IMR-90 (cell line): ENCODE data around the gene CELA2B. TPM values are rescaled to one million over a fixed set of nuclear protein-coding genes. Genes with fewer than 3 reads are reported as not detected.
"Not testable (repeated sequence)": the region's sequence is repeated elsewhere in the genome, so short reads cannot be mapped to it uniquely, and the experiment has no call there.

Experiments
- ATAC-seq: fragments of 200-7000 bp; cut with Tn5 transposase; 2 replicates; pipeline ENCODE4 v1.9.1; 2020; ENCODE audit warnings: low read depth, mild to moderate bottlenecking, moderate library complexity
- BruUV-seq: library from RNA; stranded (reverse); fragments of 400-500 nt; replicated peaks from 2 replicates; lab custom pipeline; 2021; lab: Mats Ljungman, UMichigan
- CTCF ChIA-PET: fragments of 300-600 bp; formaldehyde crosslinking; extraction: SDS; loops from one replicate; lab custom pipeline; 2021; ENCODE audit warnings: antibody characterized with exemption; lab: Yijun Ruan, JAX
- POLR2A ChIA-PET: fragments of 300-600 bp; sonication (Branson Sonifier 250); formaldehyde crosslinking; loops from one replicate; lab custom pipeline; 2022; ENCODE audit warnings: antibody characterized with exemption; ENCODE audit not compliant: unreplicated experiment; lab: Charles Lee
- DNase-seq: peaks from one replicate; pipeline ENCODE4 v3.0.0; 2013
- H2AFZ ChIP-seq: replicated peaks from 2 replicates; pipeline ENCODE3; 2013; ENCODE audit warnings: low read length, mild to moderate bottlenecking; ENCODE audit not compliant: poor library complexity
- H2AK5ac ChIP-seq: 2 replicates; pipeline ENCODE4 v1.6.1; 2013; ENCODE audit warnings: low read depth, low read length, inconsistent platforms
- H2AK9ac ChIP-seq: replicated peaks from 2 replicates; pipeline ENCODE3; 2013; ENCODE audit warnings: mild to moderate bottlenecking, low read depth, low read length, moderate library complexity; ENCODE audit not compliant: poor library complexity
- H2BK120ac ChIP-seq: 2 replicates; pipeline ENCODE4 v1.6.1; 2013; ENCODE audit warnings: low read depth, low read length, inconsistent platforms
- H2BK15ac ChIP-seq: 3 replicates; pipeline ENCODE4 v1.6.1; 2013; ENCODE audit warnings: low read depth, low read length, inconsistent platforms
- H2BK20ac ChIP-seq: 2 replicates; pipeline ENCODE4 v1.6.1; 2013; ENCODE audit warnings: low read depth, mild to moderate bottlenecking, inconsistent platforms, low read length, moderate library complexity
- H2BK5ac ChIP-seq: 2 replicates; pipeline ENCODE4 v1.6.1; 2013; ENCODE audit warnings: mild to moderate bottlenecking, low read depth, low read length, inconsistent platforms; ENCODE audit not compliant: poor library complexity, severe bottlenecking
- H3K14ac ChIP-seq: replicated peaks from 2 replicates; pipeline ENCODE4 v1.6.1; 2013; ENCODE audit warnings: low read depth, low read length, inconsistent platforms
- H3K18ac ChIP-seq: 2 replicates; pipeline ENCODE4 v1.6.1; 2013; ENCODE audit warnings: low read depth, low read length, control low read depth
- H3K23ac ChIP-seq: 2 replicates; pipeline ENCODE4 v1.6.1; 2013; ENCODE audit warnings: low read depth, low read length, inconsistent platforms
- H3K27ac ChIP-seq: 2 replicates; pipeline ENCODE4 v1.5.1; 2013; ENCODE audit warnings: mild to moderate bottlenecking, control low read depth, low read length; ENCODE audit not compliant: insufficient read depth
- H3K27me3 ChIP-seq: 2 replicates; pipeline ENCODE4 v1.6.1; 2013; ENCODE audit warnings: low read length; ENCODE audit not compliant: control insufficient read depth, insufficient read depth
- H3K36me3 ChIP-seq: 2 replicates; pipeline ENCODE4 v1.6.1; 2013; ENCODE audit warnings: low read length, mixed read lengths; ENCODE audit not compliant: control insufficient read depth, insufficient read depth
- H3K4ac ChIP-seq: 2 replicates; pipeline ENCODE4 v1.6.1; 2013; ENCODE audit warnings: low read depth, low read length, inconsistent platforms
- H3K4me1 ChIP-seq: 2 replicates; pipeline ENCODE4 v1.6.1; 2013; ENCODE audit warnings: low read length, mixed read lengths; ENCODE audit not compliant: control insufficient read depth, insufficient read depth
- H3K4me2 ChIP-seq: 2 replicates; pipeline ENCODE4 v1.6.1; 2013; ENCODE audit warnings: low read depth, mild to moderate bottlenecking, control low read depth, low read length, moderate library complexity
- H3K4me3 ChIP-seq: 2 replicates; pipeline ENCODE4 v1.5.1; 2013; ENCODE audit warnings: low read depth, mild to moderate bottlenecking, control low read depth, low read length, moderate library complexity; ENCODE audit not compliant: insufficient read depth
- H3K56ac ChIP-seq: 2 replicates; pipeline ENCODE4 v1.6.1; 2013; ENCODE audit warnings: low read length, inconsistent platforms; ENCODE audit not compliant: insufficient read depth; ENCODE audit errors: extremely low read depth
- H3K79me1 ChIP-seq, 2 experiments: 2 replicates each; pipeline ENCODE4 v1.6.1; 2013; ENCODE audit warnings: low read length in 2 of 2, inconsistent platforms in 1 of 2, low read depth in 1 of 2
- H3K9ac ChIP-seq: 2 replicates; pipeline ENCODE4 v1.6.1; 2013; ENCODE audit warnings: low read depth, low read length, control low read depth
- H3K9me1 ChIP-seq: 2 replicates; pipeline ENCODE4 v1.6.1; 2013; ENCODE audit warnings: low read length, inconsistent platforms; ENCODE audit not compliant: insufficient read depth
- H3K9me3 ChIP-seq: 2 replicates; pipeline ENCODE4 v1.6.1; 2013; ENCODE audit warnings: low read length; ENCODE audit not compliant: control insufficient read depth, insufficient read depth
- H4K20me1 ChIP-seq: 2 replicates; pipeline ENCODE4 v1.6.1; 2013; ENCODE audit warnings: low read length, inconsistent platforms; ENCODE audit not compliant: insufficient read depth
- H4K5ac ChIP-seq: 2 replicates; pipeline ENCODE4 v1.6.1; 2013; ENCODE audit warnings: mild to moderate bottlenecking, low read depth, low read length, control low read depth
- H4K8ac ChIP-seq, 2 experiments: 2 replicates each; pipeline ENCODE4 v1.6.1; 2013; ENCODE audit warnings: low read depth in 2 of 2, low read length in 2 of 2, control low read depth in 1 of 2, inconsistent platforms in 1 of 2
- H4K91ac ChIP-seq: 2 replicates; pipeline ENCODE4 v1.6.1; 2013; ENCODE audit warnings: low read depth, low read length, inconsistent platforms; ENCODE audit not compliant: insufficient read depth
- CEBPB ChIP-seq: IDR thresholded peaks from 2 replicates; pipeline ENCODE4 v1.6.1; 2012; ENCODE audit warnings: low read depth, low read length, improper control_type of control experiment
- WGBS, 2 experiments: methylation state at CpG; one replicate each; pipeline versions ENCODE4 v1.1.5 to v1.1.7; 2013; ENCODE audit warnings: missing lambda C conversion rate in 2 of 2; ENCODE audit not compliant: insufficient read length in 1 of 2; ENCODE audit errors: extremely low coverage in 2 of 2; 5-methylcytosine and 5-hydroxymethylcytosine counted together
- dilution Hi-C: fragments of 300-500 bp; cut with HindIII; formaldehyde crosslinking; loops from one replicate; pipeline ENCODE4 v1.14.3; 2018; ENCODE audit warnings: low sequenced_read_pairs; ENCODE audit not compliant: unreplicated experiment
- in situ Hi-C: fragments of 300-500 bp; cut with MboI; formaldehyde crosslinking; loops from 3 replicates; pipeline ENCODE4 v1.14.3; 2019; ENCODE audit warnings: low sequenced_read_pairs, inconsistent platforms, mixed read lengths
- intact Hi-C: fragments of 100-400 bp; cut with micrococcal nuclease; formaldehyde crosslinking; loops from 2 replicates; pipeline ENCODE4 v1.10.0; 2022
- polyA plus RNA-seq, 3 experiments: library from polyadenylated mRNA; depleted of rRNA; stranded (reverse); fragments of >200 nt; gene quantifications; 2 replicates each; pipeline ENCODE4 v1.2.3, GENCODE V29; 2012; ENCODE audit warnings: low replicate concordance in 1 of 3
- total RNA-seq: library from RNA; depleted of rRNA; stranded (reverse); fragments of >200 nt; gene quantifications from 2 replicates; pipeline ENCODE4 v1.2.3, GENCODE V29; 2012

Gene CELA2B
- total and polyA plus RNA-seq, 2 of the 4 experiments (the other 2 are of a cell fraction), result not detected

DNA sequence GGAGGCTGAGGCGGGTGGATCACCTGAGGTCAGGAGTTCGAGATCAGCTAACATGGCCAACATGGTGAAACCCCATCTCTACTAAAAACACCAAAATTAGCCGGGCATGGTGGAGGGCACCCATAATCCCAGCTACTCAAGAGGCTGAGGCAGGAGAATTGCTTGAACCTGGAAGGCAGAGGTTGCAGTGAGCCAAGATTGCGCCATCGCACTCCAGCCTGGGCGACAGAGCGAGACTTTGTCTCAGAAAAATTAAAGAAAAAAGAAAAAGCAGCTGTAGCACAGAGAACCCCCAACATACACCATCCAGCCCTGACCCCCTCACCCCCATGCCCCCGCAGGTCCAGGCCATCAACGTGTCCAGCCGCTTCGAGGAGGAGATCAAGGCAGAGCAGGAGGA lies 47.7 kb upstream of the CELA2B start:
- intact Hi-C loops, H4K5ac ChIP-seq, H2BK5ac ChIP-seq, ATAC-seq, H2AK9ac ChIP-seq, H3K4ac ChIP-seq, H3K9ac ChIP-seq, H2AFZ ChIP-seq, H3K4me3 ChIP-seq, H3K9me3 ChIP-seq, H3K36me3 ChIP-seq, BruUV-seq, H3K23ac ChIP-seq, H3K27ac ChIP-seq, H4K91ac ChIP-seq, H3K18ac ChIP-seq, H3K56ac ChIP-seq, H3K27me3 ChIP-seq, DNase-seq, H3K4me2 ChIP-seq, H3K14ac ChIP-seq, dilution Hi-C loops, H2AK5ac ChIP-seq, H2BK20ac ChIP-seq, H2BK120ac ChIP-seq, POLR2A ChIA-PET, H2BK15ac ChIP-seq, H4K8ac ChIP-seq: not testable (repeated sequence)
- Histone ChIP-seq H3K4me1 (peaks cover 24% of the 10 kb centered on the region), H4K20me1 (peaks cover 12% of the 10 kb centered on the region), H3K79me1 (peaks cover 2 to 34% of the 10 kb centered on the region in 2 experiments; a peak in 1 of 4 replicates), H3K9me1 (peaks cover 10% of the 10 kb centered on the region)
- WGBS, 2 experiments, result 100% methylated on average over 1 of the region's 11 CpGs; no CpG with 5 or more reads in 1 of the 2 experiments
- CTCF ChIA-PET, result interaction anchor here (0.5 to 2.1 kb wide), 2 partner anchors 104 to 296 kb away, joined by 4 to 13 read pairs; no protein-coding TSS in a partner anchor
- TF ChIP-seq CEBPB, result 0 out of 2 replicates have a peak, but pooled peaks have one; percentile 39
- in situ Hi-C loops, result loop anchor here (5.0 to 10.0 kb wide), 2 partner anchors 101 to 273 kb away; partner anchors contain the start of gene TMEM51
